Suprapubic skin (tissue), 4 donors: ENCODE measurements around the gene GGN. TPM values are rescaled to one million over a fixed set of nuclear protein-coding genes. Genes with fewer than 3 reads are reported as not detected.
A peak's percentile ranks its signal among the peaks of the same experiment; 100 is the strongest.

Source experiments
- DNase-seq, 2 donors: peaks; one replicate each; pipeline ENCODE4 v3.0.0-alpha.2; 2019; ENCODE audit warnings: low spot score in 2 of 2
- H3K27ac ChIP-seq: fragments of 200-600 bp; sonication (generic); one replicate; pipeline ENCODE4 v1.5.1; 2019
- H3K27me3 ChIP-seq: fragments of 200-600 bp; sonication (generic); one replicate; pipeline ENCODE4 v1.5.1; 2019
- H3K36me3 ChIP-seq: fragments of 200-600 bp; sonication (generic); one replicate; pipeline ENCODE4 v1.5.1; 2019
- H3K4me1 ChIP-seq: fragments of 200-600 bp; sonication (generic); one replicate; pipeline ENCODE4 v1.5.1; 2019
- H3K4me3 ChIP-seq: fragments of 200-600 bp; sonication (generic); one replicate; pipeline ENCODE4 v1.5.1; 2019; ENCODE audit warnings: mild to moderate bottlenecking
- H3K9me3 ChIP-seq: fragments of 200-600 bp; sonication (generic); one replicate; pipeline ENCODE4 v1.5.1; 2019
- CTCF ChIP-seq, 2 donors: fragments of 200-600 bp in 1 of 2; fragments of 450-650 bp in 1 of 2; sonication (generic) in 1 of 2; IDR thresholded peaks; one replicate each; pipeline ENCODE4 v1.5.1; 2016 to 2019; ENCODE audit warnings: antibody characterized with exemption in 2 of 2, mild to moderate bottlenecking in 1 of 2, moderate library complexity in 1 of 2
- EP300 ChIP-seq: sonication (generic); formaldehyde crosslinking; IDR thresholded peaks from one replicate; pipeline ENCODE4 v1.6.1; 2017; ENCODE audit warnings: antibody characterized with exemption
- POLR2A ChIP-seq, 2 donors: fragments of 450-650 bp; IDR thresholded peaks; one replicate each; pipeline ENCODE4 v1.6.1; 2017; ENCODE audit warnings: antibody characterized with exemption in 2 of 2, mild to moderate bottlenecking in 2 of 2, moderate library complexity in 2 of 2
- POLR2AphosphoS5 ChIP-seq, 3 donors: sonication (generic); formaldehyde crosslinking; IDR thresholded peaks; one replicate each; pipeline ENCODE4 v1.6.1; 2017; ENCODE audit warnings: antibody characterized with exemption in 3 of 3
- WGBS: methylation state at CpG from one replicate; pipeline ENCODE4 v1.1.5; 2018; 5-methylcytosine and 5-hydroxymethylcytosine counted together
- total RNA-seq, 4 donors: library from RNA; depleted of rRNA; stranded (reverse); fragments of >200 nt; gene quantifications; one replicate each; pipeline ENCODE4 v1.1.0, GENCODE V29; 2016

The GGN gene
- total RNA-seq, 4 donors from 2014 or later = 0.26 to 0.68 (median 0.60) TPM; not detected in 1

- Histone ChIP-seq H3K27ac (peak within 1 kb of the TSS; percentile 91), H3K36me3 (peaks cover 25% of the 10 kb centered on the region), H3K9me3 (no peaks in the 10 kb centered on the region), H3K4me1 (peaks cover 30% of the 10 kb centered on the region), H3K27me3 (no peaks in the 10 kb centered on the region), H3K4me3 (peak within 1 kb of the TSS; percentile 80)
- peak; percentile 74 to 86 (median 85) for TF ChIP-seq POLR2AphosphoS5 (IDR thresholded peaks at IDR 0.05)
- peak; percentile 78 to 87 for TF ChIP-seq POLR2A (IDR thresholded peaks at IDR 0.05)
- no peak for TF ChIP-seq EP300
- TF ChIP-seq CTCF (IDR thresholded peaks at IDR 0.05) = no peak
- peak; percentile 99 to 100 for DNase-seq
- under 1% methylated on average over 20 of the region's 65 CpGs for WGBS
Observed at GRCh38 chr19:38374332-38375097, 13.3 kb downstream of the GGN start, which contains the start of gene PSMD8. Gene PSMD8, plus strand, starts transcription at chr19:38374571. Its CDS starts 31 bp downstream, at chr19:38374602.

- no peak for DNase-seq
- peaks cover 30% of the 10 kb centered on the region for H3K4me1 ChIP-seq
- H3K27me3 ChIP-seq = no peaks in the 10 kb centered on the region
- H3K36me3 ChIP-seq = peaks cover 19% of the 10 kb centered on the region
- no peaks in the 10 kb centered on the region for H3K9me3 ChIP-seq
- 66% methylated on average over 6 of the region's 6 CpGs for WGBS
- H3K27ac ChIP-seq = peak overlapping the region; percentile 91
- TF ChIP-seq CTCF (IDR thresholded peaks at IDR 0.05) (no peak), EP300 (no peak), POLR2A (IDR thresholded peaks at IDR 0.05) (no peak), POLR2AphosphoS5 (IDR thresholded peaks at IDR 0.05) (no peak)
- peak overlapping the region; percentile 80 for H3K4me3 ChIP-seq
Observed at GRCh38 chr19:38373907-38374331, 13.9 kb downstream of the GGN start.

DNA sequence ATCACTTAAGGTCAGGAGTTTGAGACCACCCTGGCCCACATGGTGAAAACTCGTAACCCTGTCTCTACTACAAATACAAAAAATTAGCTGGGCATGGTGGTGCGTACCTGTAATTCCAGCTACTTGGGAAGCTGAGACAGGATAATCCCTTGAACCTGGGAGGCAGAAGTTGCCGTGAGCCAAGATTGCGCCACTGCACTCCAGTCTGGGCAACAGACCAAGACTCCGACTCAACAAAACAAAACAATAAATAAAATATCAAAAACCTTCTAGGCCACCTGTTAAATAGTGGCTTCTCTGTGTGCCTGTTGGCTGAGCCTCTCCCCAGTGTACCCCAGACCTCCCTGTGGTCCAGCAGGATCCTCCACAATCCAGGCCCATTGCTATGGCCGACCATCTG, 16.8 kb downstream of the GGN start:
- WGBS = 82% methylated on average over 6 of the region's 6 CpGs
- TF ChIP-seq POLR2AphosphoS5 (IDR thresholded peaks at IDR 0.05) (no peak), CTCF (IDR thresholded peaks at IDR 0.05) (no peak), EP300 (no peak), POLR2A (IDR thresholded peaks at IDR 0.05) (no peak)

GRCh38 chr19:38370299-38370698, 17.5 kb downstream of the GGN start:
- whole genome bisulfite sequencing = 74% methylated on average over 12 of the region's 12 CpGs
- TF ChIP-seq CTCF (IDR thresholded peaks at IDR 0.05) = no peak
- TF ChIP-seq POLR2A (IDR thresholded peaks at IDR 0.05) = no peak
- TF ChIP-seq POLR2AphosphoS5 (IDR thresholded peaks at IDR 0.05) = no peak
- TF ChIP-seq EP300 = no peak
- Histone ChIP-seq H3K9me3 (no peaks in the 10 kb centered on the region), H3K36me3 (no peaks in the 10 kb centered on the region), H3K27me3 (no peaks in the 10 kb centered on the region), H3K4me1 (peaks cover 6% of the 10 kb centered on the region), H3K27ac (no peak overlapping the region), H3K4me3 (no peak overlapping the region)
- no peak for DNase-seq

More for the DNA sequence above, 16.8 kb downstream of the GGN start:
- no peaks in the 10 kb centered on the region for H3K9me3 ChIP-seq
- H3K36me3 ChIP-seq = no peaks in the 10 kb centered on the region
- DNase-seq = no peak
- H3K4me1 ChIP-seq = peaks cover 14% of the 10 kb centered on the region
- no peak overlapping the region for H3K4me3 ChIP-seq
- no peak overlapping the region for H3K27ac ChIP-seq
- no peaks in the 10 kb centered on the region for H3K27me3 ChIP-seq

DNA sequence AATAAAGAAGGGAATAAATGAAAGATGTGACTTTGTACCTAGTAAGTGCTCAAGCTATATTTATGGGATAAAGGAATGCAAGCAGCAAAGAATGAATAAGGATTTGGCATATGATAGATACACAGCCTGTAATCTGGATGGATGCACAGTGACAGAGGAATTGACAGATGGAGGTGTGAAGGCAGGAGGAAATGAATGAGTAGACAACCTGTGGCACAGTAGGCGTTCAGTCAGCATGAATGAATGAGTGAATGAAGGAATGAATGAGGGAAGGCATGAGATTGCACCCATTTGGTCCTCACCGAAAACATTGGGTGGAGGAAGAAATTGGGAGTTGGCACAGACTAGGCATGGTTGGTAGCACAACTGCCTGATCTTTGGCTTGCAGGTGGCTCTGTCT, 18.2 kb downstream of the GGN start:
- H3K27ac ChIP-seq = no peak overlapping the region
- 80% methylated on average over 2 of the region's 2 CpGs for WGBS
- no peak for DNase-seq
- H3K9me3 ChIP-seq = no peaks in the 10 kb centered on the region
- peaks cover 4% of the 10 kb centered on the region for H3K4me1 ChIP-seq
- H3K4me3 ChIP-seq = no peak overlapping the region
- no peaks in the 10 kb centered on the region for H3K27me3 ChIP-seq
- H3K36me3 ChIP-seq = no peaks in the 10 kb centered on the region
- TF ChIP-seq POLR2AphosphoS5 (IDR thresholded peaks at IDR 0.05) (no peak), CTCF (IDR thresholded peaks at IDR 0.05) (no peak), POLR2A (IDR thresholded peaks at IDR 0.05) (no peak), EP300 (no peak)
